GM19193 (cell line): ENCODE measurements around the gene PSMG3.

Experiments used
- POLR2A ChIP-seq: IDR thresholded peaks from 4 replicates; pipeline ENCODE4 v1.6.1; 2011; ENCODE audit not compliant: insufficient read depth, insufficient read length; ENCODE audit errors: extremely low read depth

PSMG3 gene

GRCh38 chr7:1558841-1559625 lies 10.8 kb downstream of the PSMG3 start:
- no peak for TF ChIP-seq POLR2A

- no peak for TF ChIP-seq POLR2A
Observed at GRCh38 chr7:1558181-1558811, 11.5 kb downstream of the PSMG3 start.

- TF ChIP-seq POLR2A, result no peak
Observed at GRCh38 chr7:1557771-1558170, 12.1 kb downstream of the PSMG3 start.

- no peak for TF ChIP-seq POLR2A
Observed at GRCh38 chr7:1557006-1557405, 12.8 kb downstream of the PSMG3 start.

- TF ChIP-seq POLR2A, result no peak
Observed at GRCh38 chr7:1555813-1556543, 13.9 kb downstream of the PSMG3 start, which contains the start of gene TMEM184A. TMEM184A (minus strand) TSS chr7:1556205; CDS start chr7:1555484, 721 bp downstream.

- no peak for TF ChIP-seq POLR2A
Observed at GRCh38 chr7:1555046-1555812, 14.6 kb downstream of the PSMG3 start.

- TF ChIP-seq POLR2A, result no peak
Observed at GRCh38 chr7:1554333-1555045, 15.3 kb downstream of the PSMG3 start.

GRCh38 chr7:1553512-1554210 lies 16.2 kb downstream of the PSMG3 start:
- no peak for TF ChIP-seq POLR2A

- TF ChIP-seq POLR2A, result no peak
Observed at GRCh38 chr7:1552200-1552599, 17.6 kb downstream of the PSMG3 start.

- no peak for TF ChIP-seq POLR2A
Observed at GRCh38 chr7:1550846-1551155, 19.0 kb downstream of the PSMG3 start.

- TF ChIP-seq POLR2A, result no peak
Observed at GRCh38 chr7:1550005-1550845, 19.6 kb downstream of the PSMG3 start.

GRCh38 chr7:1549357-1550004 lies 20.4 kb downstream of the PSMG3 start:
- no peak for TF ChIP-seq POLR2A
